Thoracic aorta (tissue), 2 donors: ENCODE data around the gene MAMDC4. TPM values are rescaled to one million over a fixed set of nuclear protein-coding genes. Genes with fewer than 3 reads are reported as not detected.
A peak's percentile ranks its signal among the peaks of the same experiment; 100 is the strongest.

Experiments used
- ATAC-seq: fragments of 150-250 bp; one replicate; pipeline ENCODE4 v1.8.0; 2017; ENCODE audit warnings: low read depth; ENCODE audit not compliant: insufficient number of reproducible peaks, low FRiP score
- DNase-seq: peaks from one replicate; pipeline ENCODE4 v3.0.0-alpha.2; 2020; ENCODE audit warnings: low spot score
- H3K27ac ChIP-seq, 2 donors: fragments of 200-600 bp; sonication (generic); 1 replicate in 1 of 2; 2 replicates in 1 of 2; pipeline ENCODE4 v1.5.1; 2016; ENCODE audit warnings: mild to moderate bottlenecking in 2 of 2, moderate library complexity in 2 of 2
- H3K27me3 ChIP-seq: fragments of 200-600 bp; sonication (generic); replicated peaks from 2 replicates; pipeline ENCODE4 v1.6.0; 2016; ENCODE audit warnings: mild to moderate bottlenecking; ENCODE audit not compliant: insufficient read depth
- H3K36me3 ChIP-seq: fragments of 200-600 bp; sonication (generic); one replicate; pipeline ENCODE4 v1.5.1; 2016
- H3K4me1 ChIP-seq, 2 donors: fragments of 200-600 bp; sonication (generic); 1 replicate in 1 of 2; 2 replicates in 1 of 2; pipeline versions ENCODE4 v1.5.1 to v1.6.0; 2016; ENCODE audit warnings: low read depth in 2 of 2, mild to moderate bottlenecking in 1 of 2; ENCODE audit not compliant: control insufficient read depth in 1 of 2
- H3K4me3 ChIP-seq: fragments of 200-600 bp; sonication (generic); 2 replicates; pipeline ENCODE4 v1.5.1; 2016; ENCODE audit warnings: mild to moderate bottlenecking
- H3K9me3 ChIP-seq: fragments of 200-600 bp; sonication (generic); 2 replicates; pipeline ENCODE4 v1.5.1; 2016
- CTCF ChIP-seq: fragments of 200-600 bp; sonication (generic); IDR thresholded peaks from one replicate; pipeline ENCODE4 v1.5.1; 2019; ENCODE audit warnings: antibody characterized with exemption
- total RNA-seq, 2 donors: library from RNA; depleted of rRNA; stranded (reverse); fragments of >200 nt; gene quantifications; one replicate each; pipeline versions ENCODE4 v1.1.0 to v1.2.3, GENCODE V29; 2016

MAMDC4 gene
- total RNA-seq, 2 donors from 2014 or later, result 1.8 to 2.8 TPM

GRCh38 chr9:136849960-136850865 lies 1.9 kb upstream of the MAMDC4 start:
- H3K4me1 ChIP-seq, result peaks cover 6 to 36% of the 10 kb centered on the region in 2 donors
- H3K4me3 ChIP-seq, result peak overlapping the region; percentile 99
- no peak for TF ChIP-seq CTCF
- ATAC-seq, result no peak
- H3K27ac ChIP-seq, result peak overlapping the region; percentile 59 to 66
- no peak for DNase-seq
- H3K36me3 ChIP-seq, result no peaks in the 10 kb centered on the region
- H3K27me3 ChIP-seq, result peaks cover 3% of the 10 kb centered on the region
- no peaks in the 10 kb centered on the region for H3K9me3 ChIP-seq

GRCh38 chr9:136850866-136851775 lies 1.0 kb upstream of the MAMDC4 start:
- TF ChIP-seq CTCF, result no peak
- Histone ChIP-seq H3K9me3 (no peaks in the 10 kb centered on the region), H3K4me1 (peaks cover 6 to 36% of the 10 kb centered on the region in 2 donors), H3K4me3 (no peak overlapping the region), H3K27me3 (peaks cover 3% of the 10 kb centered on the region), H3K27ac (no peak overlapping the region), H3K36me3 (no peaks in the 10 kb centered on the region)
- ATAC-seq (no peak), DNase-seq (no peak)

GRCh38 chr9:136852664-136853595 lies 784 bp downstream of the MAMDC4 start:
- H3K4me1 ChIP-seq, result peaks cover 6 to 20% of the 10 kb centered on the region in 2 donors
- ATAC-seq (no peak), DNase-seq (no peak)
- H3K9me3 ChIP-seq, result no peaks in the 10 kb centered on the region
- no peak for TF ChIP-seq CTCF
- H3K27me3 ChIP-seq, result no peaks in the 10 kb centered on the region
- no peak overlapping the region for H3K4me3 ChIP-seq
- no peaks in the 10 kb centered on the region for H3K36me3 ChIP-seq
- H3K27ac ChIP-seq, result no peak overlapping the region

GRCh38 chr9:136853596-136854112 lies 1.5 kb downstream of the MAMDC4 start:
- Histone ChIP-seq H3K4me3 (no peak overlapping the region), H3K9me3 (no peaks in the 10 kb centered on the region), H3K27me3 (no peaks in the 10 kb centered on the region), H3K36me3 (no peaks in the 10 kb centered on the region), H3K4me1 (peaks cover 6 to 17% of the 10 kb centered on the region in 2 donors), H3K27ac (no peak overlapping the region)
- no peak for DNase-seq
- TF ChIP-seq CTCF, result no peak
- no peak for ATAC-seq
